ENCODE results near the gene DPAGT1. TPM values are rescaled to one million over a fixed set of nuclear protein-coding genes. Genes with fewer than 3 reads are reported as not detected.
"Not testable (repeated sequence)": the region's sequence is repeated elsewhere in the genome, so short reads cannot be mapped to it uniquely, and the experiment has no call there.

Gene DPAGT1
- total RNA-seq, 1 experiment from 2014 or later: 46.0 TPM

- not testable (repeated sequence) for DNase-seq (ENCODE audit: low read depth)
Observed at GRCh38 chr11:119059128-119059527, 42.5 kb downstream of the DPAGT1 start.

DNA sequence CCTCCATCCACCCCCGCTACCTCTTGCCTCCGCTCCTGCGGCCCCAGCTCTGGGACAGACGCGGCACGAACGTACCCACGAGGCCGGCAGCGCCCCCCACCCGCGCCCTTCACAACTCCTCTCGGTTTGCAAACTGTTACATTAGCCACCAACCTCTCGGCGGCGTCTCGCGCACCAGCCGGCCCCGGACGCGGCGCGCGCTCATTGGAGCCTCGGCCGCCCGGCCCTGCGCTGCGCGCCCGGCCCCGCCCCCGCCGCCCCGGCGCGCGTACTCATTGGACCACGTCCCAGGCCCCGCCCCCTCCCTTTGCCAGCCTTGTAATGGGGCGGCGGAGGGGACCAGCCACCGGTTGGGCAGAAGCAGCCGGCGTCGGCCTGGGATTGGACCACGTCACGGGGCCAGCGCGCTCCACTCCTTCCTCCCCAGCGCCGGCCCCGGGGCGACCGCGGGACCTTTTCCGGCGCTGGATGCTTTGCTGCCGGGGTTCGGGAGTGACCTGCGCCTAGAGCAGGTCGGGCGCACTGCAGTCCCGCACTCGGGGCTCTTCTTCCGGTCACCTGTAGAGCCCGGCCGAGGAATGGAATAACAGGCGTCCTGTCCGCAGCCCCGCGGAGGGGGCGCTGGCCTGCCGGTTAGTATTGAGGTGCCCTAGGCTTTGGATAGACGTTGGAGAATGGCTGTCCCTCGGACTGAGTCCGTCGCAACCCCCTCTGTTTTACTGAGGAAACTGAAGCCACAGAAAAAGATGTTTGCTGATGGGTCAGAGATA lies 44.5 kb downstream of the DPAGT1 start, which contains the start of gene HYOU1:
TSS of gene HYOU1 (minus strand) at position 206 of the 770 bp plus-strand sequence. CDS start 1,045 bp downstream, outside the sequence.
- DNase-seq (ENCODE audit: low read depth): peak; percentile 94

- no peak for DNase-seq (ENCODE audit: low read depth)
Observed at GRCh38 chr11:119056421-119056999, 45.1 kb downstream of the DPAGT1 start.

GRCh38 chr11:119055901-119056300 lies 45.8 kb downstream of the DPAGT1 start:
- peak; percentile 46 for DNase-seq (ENCODE audit: low read depth)

- no peak for DNase-seq (ENCODE audit: low read depth)
Observed at GRCh38 chr11:119054418-119054817, 47.2 kb downstream of the DPAGT1 start.

DNA sequence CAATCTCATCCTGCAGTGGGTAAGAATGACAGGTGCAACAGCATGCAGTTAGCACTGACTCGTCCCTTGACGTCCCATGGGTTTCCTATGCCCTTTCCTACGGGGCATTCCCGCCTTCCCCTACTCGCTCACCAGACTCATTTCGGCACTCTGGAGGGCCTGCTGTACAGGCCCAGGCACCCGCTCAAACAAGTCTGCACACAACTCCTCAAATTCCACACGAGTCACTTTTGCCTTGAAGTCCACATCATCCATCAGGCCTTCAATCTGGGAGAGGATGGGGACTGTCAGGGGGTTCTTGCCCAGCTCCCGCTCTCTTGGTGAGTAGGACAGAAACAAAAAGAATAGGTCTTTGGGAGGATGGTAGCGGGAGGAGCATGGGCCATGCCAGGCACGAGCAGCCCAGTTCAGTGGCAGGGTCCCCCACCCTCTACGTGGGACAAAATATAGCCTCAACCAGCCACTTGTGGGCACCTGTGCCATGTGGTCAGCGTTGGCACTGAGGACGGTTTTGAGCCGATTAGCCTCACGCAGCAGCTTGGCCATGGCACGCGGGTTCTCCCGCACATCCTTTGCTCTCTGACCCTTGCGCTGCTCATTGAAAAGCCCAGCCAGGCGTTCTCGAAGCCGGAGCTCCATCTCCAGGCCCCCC lies 49.4 kb downstream of the DPAGT1 start:
- DNase-seq (ENCODE audit: low read depth): no peak

- no peak for DNase-seq (ENCODE audit: low read depth)
Observed at GRCh38 chr11:119051440-119052162, 50.1 kb downstream of the DPAGT1 start.

- no peak for DNase-seq (ENCODE audit: low read depth)
Observed at GRCh38 chr11:119049081-119049480, 52.6 kb downstream of the DPAGT1 start.

- DNase-seq (ENCODE audit: low read depth): no peak
Observed at GRCh38 chr11:119048644-119049043, 53.0 kb downstream of the DPAGT1 start.

DNA sequence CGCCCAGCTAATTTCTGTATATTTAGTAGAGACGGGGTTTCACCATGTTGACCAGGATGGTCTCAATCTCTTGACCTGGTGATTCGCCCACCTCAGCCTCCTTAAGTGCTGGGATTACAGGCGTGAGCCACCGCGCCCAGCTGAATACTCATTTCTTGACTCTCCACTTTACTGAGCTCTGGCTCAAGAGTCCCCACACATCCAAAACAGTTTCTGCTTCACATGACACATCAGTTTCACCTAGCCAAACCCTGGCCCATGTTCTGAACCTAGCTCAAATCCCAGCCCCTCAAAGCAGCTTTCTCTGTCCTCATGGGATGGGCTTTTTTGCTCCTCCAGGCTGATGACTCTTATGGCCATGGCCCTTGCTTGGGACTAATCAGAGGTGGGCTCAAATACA lies 54.4 kb downstream of the DPAGT1 start:
- DNase-seq (ENCODE audit: low read depth): no peak

Other genes with a start within 250 kb of the DPAGT1 start
- not detected in 2 replicates for gene CXCR5, start 218.0 kb downstream of the DPAGT1 start, total RNA-seq (2014; rRNA removed; shearing (Covaris generic))
- 22.5 and 24.8 TPM in 2 replicates for gene BCL9L, start 175.9 kb downstream of the DPAGT1 start, total RNA-seq (2014; rRNA removed; shearing (Covaris generic))
- gene UPK2, start 145.6 kb downstream of the DPAGT1 start, total RNA-seq (2014; rRNA removed; shearing (Covaris generic)): not detected in 2 replicates
- not detected in 2 replicates for gene FOXR1, start 130.1 kb downstream of the DPAGT1 start, total RNA-seq (2014; rRNA removed; shearing (Covaris generic))
- gene CENATAC, start 103.7 kb downstream of the DPAGT1 start, total RNA-seq (2014; rRNA removed; shearing (Covaris generic)): 12.4 and 14.1 TPM in 2 replicates
- gene RPS25, start 83.5 kb downstream of the DPAGT1 start, total RNA-seq (2014; rRNA removed; shearing (Covaris generic)): 778 and 1,119 TPM in 2 replicates
- 154 and 181 TPM in 2 replicates for gene TRAPPC4, start 83.1 kb downstream of the DPAGT1 start, total RNA-seq (2014; rRNA removed; shearing (Covaris generic))
- 26.6 and 32.1 TPM in 2 replicates for gene SLC37A4, start 71.0 kb downstream of the DPAGT1 start, total RNA-seq (2014; rRNA removed; shearing (Covaris generic))
- 123 and 139 TPM in 2 replicates for gene HYOU1, start 44.6 kb downstream of the DPAGT1 start, total RNA-seq (2014; rRNA removed; shearing (Covaris generic))
- gene VPS11, start 34.0 kb downstream of the DPAGT1 start, total RNA-seq (2014; rRNA removed; shearing (Covaris generic)): 24.9 and 29.0 TPM in 2 replicates
- gene HMBS, start 17.0 kb downstream of the DPAGT1 start, total RNA-seq (2014; rRNA removed; shearing (Covaris generic)): 6.1 and 9.3 TPM in 2 replicates
- gene C2CD2L, start 5.5 kb upstream of the DPAGT1 start, total RNA-seq (2014; rRNA removed; shearing (Covaris generic)): 17.2 and 17.8 TPM in 2 replicates
- 17.9 and 18.2 TPM in 2 replicates for gene HINFP, start 19.7 kb upstream of the DPAGT1 start, total RNA-seq (2014; rRNA removed; shearing (Covaris generic))
- gene ABCG4, start 47.2 kb upstream of the DPAGT1 start, total RNA-seq (2014; rRNA removed; shearing (Covaris generic)): not detected in 2 replicates
- 11.0 and 11.3 TPM in 2 replicates for gene NLRX1, start 66.9 kb upstream of the DPAGT1 start, total RNA-seq (2014; rRNA removed; shearing (Covaris generic))
- gene NHERF4, start 83.6 kb upstream of the DPAGT1 start, total RNA-seq (2014; rRNA removed; shearing (Covaris generic)): not detected in 2 replicates
- gene CBL, start 104.5 kb upstream of the DPAGT1 start, total RNA-seq (2014; rRNA removed; shearing (Covaris generic)): 9.3 and 12.0 TPM in 2 replicates
- gene MCAM, start 215.3 kb upstream of the DPAGT1 start, total RNA-seq (2014; rRNA removed; shearing (Covaris generic)): 365 and 377 TPM in 2 replicates
- 7.6 and 12.1 TPM in 2 replicates for gene RNF26, start 232.7 kb upstream of the DPAGT1 start, total RNA-seq (2014; rRNA removed; shearing (Covaris generic))
- 0.96 and 1.8 TPM in 2 replicates for gene C1QTNF5, start 239.0 kb upstream of the DPAGT1 start, total RNA-seq (2014; rRNA removed; shearing (Covaris generic))
- not detected in 2 replicates for gene MFRP, start 244.9 kb upstream of the DPAGT1 start, total RNA-seq (2014; rRNA removed; shearing (Covaris generic))